Anterior cingulate cortex (tissue), 58 donors: ENCODE results near the gene VASH1.

Experiments
- DNase-seq, 58 donors: peaks; one replicate each; lab custom pipeline; 2025; lab: John Stamatoyannopoulos, UW

Gene VASH1

DNA sequence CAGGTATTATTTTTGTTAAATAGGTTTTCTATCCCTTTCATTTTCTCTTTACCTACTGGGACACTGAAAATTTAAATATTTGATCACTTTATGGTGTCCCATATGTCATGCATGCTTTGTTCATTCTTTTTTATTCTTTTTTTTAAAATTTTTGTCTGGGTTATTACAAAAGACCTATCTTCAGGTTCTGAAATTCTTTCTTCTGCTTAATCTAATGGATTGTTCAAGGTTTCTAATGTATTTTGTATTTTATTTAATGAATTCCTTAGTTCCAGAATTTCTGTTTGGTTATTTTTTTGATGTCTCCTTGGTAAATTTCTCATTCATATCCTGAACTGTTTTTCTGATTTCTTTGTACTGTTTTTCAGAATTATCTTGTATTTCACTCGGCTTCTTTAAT, 20.2 kb upstream of the VASH1 start:
- DNase-seq: no peak

DNA sequence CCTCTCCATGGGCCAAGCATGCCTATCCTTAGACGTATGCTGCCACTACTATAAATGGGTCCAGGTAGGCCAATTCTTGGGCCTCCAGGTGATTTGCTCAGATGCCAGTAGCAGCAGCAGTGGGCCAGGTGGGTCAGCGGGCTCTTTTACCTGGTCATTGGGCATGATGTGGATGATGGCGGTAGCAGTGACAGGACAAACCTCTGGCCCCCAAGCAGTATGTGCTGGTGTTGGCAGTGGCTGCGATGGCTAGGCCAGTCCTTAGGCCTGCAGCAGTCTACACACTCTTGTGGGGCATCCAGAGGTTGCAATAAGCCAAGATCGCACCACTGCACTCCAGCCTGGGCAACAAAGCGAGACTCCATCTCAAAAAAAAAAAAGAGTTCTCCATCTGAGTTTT, 19.1 kb upstream of the VASH1 start:
- DNase-seq: no peak

DNA sequence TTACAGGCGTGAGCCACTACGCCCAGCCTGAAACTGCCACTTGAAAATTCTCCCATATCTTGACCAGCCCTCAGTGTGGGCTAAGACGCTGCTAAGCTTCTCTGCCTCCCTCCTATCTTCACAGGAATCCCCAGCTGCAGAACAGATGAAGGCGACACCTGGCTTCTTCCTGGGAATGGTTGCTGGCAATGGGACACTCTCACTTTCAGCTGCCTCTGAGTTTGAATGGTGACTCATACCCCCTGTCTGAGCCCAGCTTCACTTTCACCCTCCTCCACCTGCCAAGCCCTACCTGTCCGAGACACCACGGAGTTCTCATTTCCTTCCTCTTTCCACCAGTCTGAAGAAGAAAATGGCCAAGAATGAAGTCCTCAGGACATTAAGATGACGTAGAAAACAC, 18.3 kb upstream of the VASH1 start:
- no peak for DNase-seq

DNA sequence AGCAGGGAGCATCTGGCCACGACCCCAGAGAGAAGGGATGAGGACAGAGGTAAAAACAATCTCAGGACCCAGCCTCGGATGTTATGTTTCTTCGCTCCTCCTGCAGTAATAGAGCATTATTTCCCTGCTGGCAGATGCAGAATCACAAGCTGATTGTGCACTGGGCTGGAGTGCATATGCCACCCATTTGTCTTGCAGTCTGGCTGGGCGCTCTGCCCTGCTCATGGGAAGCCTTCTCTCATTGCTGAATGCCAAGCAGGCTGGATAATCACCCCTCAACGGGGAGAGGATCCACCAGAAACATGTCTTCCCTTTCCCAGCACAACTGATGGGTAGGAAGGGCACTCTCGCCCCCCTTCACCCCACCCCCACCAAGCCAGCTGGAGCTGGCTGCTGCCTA, 8.5 kb upstream of the VASH1 start:
- DNase-seq: peak in 41 of 58 donors; percentile 14 to 81 (median 58)

DNA sequence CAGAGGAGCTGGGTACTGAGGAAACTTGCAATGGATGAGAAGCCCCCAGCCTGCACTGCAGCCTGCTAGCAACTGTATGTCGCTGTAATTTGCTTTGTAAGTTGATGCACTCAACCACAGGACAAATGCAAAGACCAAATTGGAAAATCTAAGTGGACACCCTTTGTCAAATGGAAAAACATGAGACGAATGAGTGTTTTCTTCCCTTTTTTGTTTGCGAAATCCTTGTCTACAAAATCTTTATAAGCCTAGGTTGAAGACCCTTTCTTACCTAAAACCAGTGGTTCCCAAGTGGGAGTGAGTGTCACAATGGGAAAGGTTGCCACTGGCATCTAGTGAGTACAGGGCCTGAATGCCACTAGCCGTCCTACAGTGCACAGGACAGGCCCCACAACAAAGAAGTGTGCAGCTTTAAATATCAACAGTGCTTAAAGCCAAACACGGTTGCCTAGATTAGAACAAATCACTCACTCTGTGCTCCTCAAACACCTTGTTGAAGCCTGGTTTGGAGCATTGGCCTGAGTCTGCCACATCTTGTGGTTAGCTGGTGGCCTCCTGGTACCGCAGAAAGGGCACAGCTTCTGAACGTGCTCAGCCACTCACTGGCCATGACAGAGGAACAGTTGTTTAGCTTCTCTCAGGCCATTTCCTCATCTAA, 7.6 kb upstream of the VASH1 start:
- no peak for DNase-seq

DNA sequence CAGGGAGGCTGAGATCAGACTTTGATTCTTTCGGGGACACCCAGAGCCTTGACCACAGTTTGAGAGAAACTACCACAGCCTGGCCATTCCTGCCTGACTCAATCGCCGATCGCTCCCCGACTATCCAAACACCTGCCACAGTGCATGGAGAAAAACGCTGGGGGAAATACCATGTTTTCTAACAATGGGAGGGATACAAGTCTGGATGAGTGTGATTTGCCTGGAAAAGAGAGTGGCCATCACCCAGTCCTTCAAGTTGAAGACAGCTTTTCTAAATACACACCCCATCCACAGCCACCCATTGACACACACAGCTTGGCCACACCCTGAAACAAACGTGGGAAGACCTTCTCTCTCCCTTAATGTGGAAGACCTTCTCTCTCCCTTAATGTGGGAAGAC, 6.7 kb upstream of the VASH1 start:
- DNase-seq: no peak

DNA sequence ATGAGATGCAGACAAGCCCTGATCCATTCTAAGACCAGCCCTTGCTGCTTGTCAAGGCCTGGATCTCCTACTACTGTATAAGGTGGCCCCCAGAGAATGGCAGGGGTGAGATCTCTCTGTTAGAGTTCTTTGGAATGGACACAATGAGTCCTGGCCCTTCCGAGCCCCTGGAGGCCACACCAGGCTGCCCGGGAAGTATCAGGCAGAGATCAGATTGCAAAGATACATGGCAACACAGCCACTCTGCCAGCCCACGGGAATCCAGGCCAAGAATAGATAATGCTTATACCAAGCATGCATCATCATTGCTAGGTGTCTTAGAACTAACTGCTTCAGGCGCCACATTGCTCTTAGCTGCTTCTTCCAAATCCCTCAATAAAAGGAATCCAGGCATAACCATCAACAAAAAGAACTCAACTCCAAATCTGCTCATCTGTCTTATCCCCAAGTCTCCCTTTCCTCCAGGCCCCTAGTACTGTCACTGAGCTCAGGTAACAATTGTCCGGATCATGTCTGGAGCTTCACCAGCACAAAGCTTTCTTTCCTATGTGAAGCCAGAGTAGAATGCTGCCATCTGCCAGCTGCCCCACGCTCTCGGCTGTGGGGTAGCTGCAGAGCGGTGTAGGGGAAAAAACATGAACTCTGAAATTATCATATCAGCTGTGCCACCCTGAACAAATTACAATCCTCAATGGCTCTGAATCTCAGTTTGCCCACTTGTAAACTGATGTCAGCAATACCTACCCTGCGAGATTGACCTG, 5.5 kb upstream of the VASH1 start:
- DNase-seq: peak in 4 of 58 donors; percentile 27 to 55 (median 34)

DNA sequence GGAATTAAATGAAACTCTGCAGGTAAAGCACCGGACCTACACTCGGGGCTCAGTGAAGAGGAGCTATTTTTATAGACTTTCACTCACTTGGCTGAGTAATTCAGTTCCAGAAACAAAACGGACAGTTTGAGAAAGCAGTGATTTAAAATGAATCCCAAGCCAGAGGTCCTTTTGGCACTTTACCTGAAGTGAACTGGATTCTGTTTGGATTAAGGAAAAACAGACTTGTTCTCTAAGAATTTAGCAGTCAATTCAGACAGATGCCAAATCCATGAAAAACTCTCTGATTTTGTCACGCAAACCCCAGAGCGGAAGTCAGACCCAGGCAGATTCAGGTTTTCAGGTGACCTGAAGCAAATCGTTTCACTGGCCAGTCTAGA, 4.9 kb upstream of the VASH1 start:
- DNase-seq: no peak

DNA sequence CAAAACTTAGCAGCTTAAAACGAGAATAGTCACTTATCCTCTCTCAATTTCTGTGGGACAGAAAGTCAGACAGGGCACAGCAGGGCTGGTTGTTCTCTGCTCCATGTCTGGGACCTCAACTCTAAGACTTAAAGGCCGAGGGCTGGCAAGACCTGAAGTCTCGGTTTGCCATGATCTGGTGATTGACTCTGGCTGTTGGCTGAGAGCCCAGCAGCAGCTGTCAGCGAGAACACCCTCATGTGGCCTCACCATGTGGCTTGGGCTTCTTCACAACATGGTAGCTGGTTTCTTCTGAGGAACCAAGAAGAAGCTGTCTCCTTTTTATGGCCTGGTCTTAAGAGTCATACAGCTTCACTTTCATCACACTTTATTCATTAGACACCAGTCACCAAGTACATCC, 1.7 kb upstream of the VASH1 start:
- no peak for DNase-seq

DNA sequence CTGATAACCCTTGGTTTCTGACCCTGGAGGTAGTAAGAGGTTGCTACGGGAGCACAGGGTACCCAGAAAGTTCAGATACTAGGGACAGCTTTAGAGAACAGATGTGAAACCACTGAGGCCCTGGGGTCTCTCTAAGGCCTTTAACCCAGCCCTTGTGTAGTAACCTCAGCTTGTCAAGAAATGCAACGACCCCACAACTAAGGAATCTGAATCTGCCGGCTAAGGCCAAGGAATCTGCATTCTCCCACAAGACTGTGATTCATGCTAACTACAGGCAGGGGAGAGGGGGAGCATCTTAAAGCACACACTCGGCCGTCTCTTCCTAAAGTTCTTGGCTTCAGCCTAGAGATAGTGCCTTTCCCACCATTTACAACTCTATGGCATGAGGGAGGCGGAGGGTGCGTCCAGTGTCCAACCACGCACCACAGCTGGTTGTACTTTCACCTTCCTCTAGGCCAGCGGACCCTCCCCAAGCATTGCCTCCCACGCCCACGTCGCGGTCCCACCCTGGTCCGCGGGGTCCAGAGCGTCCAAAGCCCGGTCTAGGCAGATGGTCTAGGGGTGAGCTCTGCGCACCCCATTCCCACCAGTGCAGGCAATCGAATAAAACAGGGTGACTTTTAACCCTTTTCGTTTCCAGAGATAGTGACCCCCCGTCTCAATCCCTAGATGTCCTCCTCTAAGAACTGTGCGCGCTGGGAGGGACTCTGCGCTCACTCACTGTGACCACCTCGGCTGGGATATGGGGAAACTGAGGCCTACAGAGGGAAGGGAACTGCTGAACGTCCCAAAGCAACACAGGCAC, 735 bp upstream of the VASH1 start:
- no peak for DNase-seq

DNA sequence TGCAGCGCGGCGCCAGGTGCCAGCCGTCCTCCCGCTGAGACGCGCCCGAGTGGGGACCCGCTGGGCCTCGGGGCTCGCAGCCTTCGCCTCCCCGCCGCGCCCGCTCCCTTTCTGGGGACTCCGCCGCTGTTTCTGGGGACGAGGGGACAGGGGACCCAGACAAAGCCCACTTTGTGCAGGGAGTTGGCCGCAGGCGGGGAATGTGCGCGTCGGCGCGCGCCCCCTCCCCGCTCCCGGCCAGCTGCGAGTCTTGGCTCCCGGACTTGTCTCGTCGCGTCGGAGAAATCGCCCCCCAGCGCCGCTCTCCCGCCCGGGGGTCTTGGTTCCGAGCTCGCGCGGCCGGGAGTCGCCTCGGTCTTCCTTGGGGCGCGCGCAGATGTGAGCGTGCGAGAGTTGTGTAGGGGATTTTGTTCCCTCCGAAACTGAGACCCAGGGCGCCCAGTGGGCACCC, 717 bp downstream of the VASH1 start:
- DNase-seq: peak in 25 of 58 donors; percentile 31 to 79 (median 59)

DNA sequence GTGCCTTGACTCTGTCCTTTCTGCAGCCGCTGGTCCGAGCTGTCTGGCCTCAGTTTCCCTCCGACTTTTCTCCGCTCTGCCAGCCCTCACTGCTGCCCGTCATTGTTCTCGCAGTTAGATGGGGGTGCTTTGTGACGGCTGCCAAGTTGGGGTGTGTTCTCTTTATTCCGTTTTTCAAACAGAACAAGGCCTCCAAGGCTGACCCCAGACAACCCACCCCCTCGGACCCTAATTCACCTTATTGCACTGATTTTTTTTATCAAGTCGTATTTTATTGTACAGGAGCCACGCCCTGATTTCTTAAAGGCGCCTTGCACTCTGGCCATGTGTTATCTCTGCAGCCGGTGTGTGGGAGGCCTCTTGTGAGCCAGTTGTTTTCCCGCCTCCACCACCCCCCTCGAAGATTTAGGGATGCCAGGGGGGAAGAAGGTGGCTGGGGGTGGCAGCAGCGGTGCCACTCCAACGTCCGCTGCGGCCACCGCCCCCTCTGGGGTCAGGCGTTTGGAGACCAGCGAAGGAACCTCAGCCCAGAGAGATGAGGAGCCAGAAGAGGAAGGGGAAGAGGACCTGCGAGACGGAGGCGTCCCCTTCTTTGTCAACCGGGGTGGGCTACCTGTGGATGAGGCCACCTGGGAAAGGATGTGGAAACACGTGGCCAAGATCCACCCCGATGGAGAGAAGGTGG, 1.3 kb downstream of the VASH1 start:
- peak in 4 of 58 donors; percentile 49 to 65 (median 56) for DNase-seq

DNA sequence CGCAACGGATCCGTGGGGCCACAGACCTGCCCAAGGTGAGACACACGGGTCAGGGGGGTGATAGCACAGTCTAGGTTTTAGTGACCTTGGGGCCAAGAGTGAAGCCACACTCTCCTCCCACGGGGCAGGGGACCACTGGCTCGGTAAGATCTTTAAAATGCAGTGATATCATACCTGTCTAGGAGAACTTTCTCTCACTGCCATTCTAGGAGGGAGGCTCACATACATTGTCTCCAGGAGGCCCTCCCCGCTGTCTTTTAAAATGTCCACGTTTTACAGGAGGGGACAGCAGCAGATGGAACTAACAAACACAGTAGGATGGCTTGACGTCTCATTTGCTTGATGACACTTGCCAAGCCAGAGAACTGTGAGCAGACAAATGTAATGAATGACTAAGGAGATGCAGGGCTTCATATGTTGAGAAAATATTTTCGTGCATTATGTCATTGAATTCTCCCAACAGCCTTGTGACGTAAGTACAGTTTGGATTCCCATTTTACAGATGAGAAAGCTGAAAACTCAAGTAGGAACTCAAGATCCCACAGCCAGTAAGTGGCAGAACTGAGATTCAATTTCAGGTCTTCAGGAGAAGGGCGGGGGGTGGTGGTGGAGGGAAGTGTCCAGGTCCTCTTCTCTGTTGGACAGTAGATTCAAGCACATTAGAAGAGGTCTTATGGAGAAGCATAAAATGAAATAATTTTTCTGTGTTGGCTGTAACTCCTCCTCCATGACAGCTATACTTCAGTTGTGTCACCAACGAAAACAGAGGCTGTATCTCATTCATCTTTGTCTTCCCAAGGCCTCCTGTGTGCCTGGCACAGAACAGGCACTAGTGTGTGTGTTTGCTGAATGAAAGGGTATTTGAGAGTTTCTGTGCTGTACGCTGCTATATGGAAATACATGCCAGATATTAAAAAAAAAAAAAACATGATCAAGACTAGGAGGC, 2.1 kb downstream of the VASH1 start:
- peak in 12 of 58 donors; percentile 25 to 67 (median 44) for DNase-seq

DNA sequence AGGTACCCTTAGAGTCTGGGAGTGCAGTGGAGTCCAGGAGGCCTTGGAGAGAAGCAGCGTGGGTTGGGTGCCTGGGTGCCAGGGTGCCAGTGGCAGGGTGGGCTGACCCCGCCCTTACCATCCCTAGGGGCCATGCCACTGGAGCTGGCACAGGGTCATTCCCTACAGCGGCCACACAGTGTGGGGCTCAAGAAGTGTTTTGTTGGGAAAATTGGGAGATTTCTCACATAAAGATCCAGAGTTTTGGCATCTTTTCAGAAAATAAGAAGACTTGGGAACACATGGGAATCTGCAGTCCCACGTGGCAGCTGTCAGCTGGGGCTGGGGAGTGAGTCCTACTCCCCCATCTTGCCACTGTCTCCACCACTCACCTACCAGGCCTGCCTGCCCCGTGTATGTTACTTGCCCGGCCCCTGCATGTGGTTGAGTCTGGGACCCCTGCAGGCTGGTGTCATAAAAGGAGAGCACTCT, 4.2 kb downstream of the VASH1 start:
- DNase-seq: no peak

DNA sequence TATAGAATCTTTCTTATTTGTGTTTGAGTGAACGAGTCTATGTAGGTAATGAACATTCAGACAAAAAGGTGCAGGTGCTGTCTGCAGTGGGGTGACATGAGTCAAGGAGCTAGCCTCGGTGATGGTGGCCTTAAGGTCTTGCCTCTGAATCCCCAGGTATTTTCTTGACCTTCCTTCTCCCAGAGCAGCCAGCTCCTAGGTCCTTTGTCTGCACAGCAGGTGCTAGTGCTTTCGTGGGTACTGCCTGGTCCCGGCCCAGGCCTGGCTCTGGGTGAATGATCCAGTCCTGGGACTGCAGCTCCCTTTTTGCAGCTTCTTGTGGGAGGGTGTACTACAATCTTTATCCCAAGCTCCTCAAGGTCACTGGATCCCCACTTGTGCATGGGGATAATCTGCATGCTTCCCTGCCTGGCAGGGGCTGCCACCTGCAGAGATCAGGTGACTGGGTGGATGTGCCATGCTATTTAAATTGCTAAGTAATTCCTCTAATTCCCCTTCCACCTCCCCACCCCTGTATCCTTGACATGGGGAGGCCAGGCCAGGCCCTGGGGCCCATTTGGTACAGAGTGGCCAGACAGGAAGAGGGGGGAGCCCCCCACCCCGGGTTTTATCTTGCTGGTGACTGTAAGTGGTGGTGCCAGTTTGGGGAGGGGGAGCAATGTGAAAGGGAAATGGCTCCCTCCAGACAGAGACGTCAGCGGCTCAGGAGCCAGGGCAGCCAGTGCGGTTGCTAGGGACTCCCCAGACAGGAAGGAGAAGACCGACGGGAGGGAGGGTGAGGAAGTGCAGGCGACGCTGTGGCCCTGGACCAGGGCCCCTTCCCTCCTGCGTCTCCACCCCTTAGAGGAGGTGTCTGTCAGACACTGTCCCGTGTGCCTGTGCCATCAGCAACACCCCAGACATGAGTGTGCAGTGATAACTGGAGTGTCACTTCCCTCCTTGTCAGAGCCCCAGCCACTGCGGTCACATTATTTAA, 6.7 kb downstream of the VASH1 start:
- peak in 28 of 58 donors; percentile 31 to 72 (median 50) for DNase-seq

DNA sequence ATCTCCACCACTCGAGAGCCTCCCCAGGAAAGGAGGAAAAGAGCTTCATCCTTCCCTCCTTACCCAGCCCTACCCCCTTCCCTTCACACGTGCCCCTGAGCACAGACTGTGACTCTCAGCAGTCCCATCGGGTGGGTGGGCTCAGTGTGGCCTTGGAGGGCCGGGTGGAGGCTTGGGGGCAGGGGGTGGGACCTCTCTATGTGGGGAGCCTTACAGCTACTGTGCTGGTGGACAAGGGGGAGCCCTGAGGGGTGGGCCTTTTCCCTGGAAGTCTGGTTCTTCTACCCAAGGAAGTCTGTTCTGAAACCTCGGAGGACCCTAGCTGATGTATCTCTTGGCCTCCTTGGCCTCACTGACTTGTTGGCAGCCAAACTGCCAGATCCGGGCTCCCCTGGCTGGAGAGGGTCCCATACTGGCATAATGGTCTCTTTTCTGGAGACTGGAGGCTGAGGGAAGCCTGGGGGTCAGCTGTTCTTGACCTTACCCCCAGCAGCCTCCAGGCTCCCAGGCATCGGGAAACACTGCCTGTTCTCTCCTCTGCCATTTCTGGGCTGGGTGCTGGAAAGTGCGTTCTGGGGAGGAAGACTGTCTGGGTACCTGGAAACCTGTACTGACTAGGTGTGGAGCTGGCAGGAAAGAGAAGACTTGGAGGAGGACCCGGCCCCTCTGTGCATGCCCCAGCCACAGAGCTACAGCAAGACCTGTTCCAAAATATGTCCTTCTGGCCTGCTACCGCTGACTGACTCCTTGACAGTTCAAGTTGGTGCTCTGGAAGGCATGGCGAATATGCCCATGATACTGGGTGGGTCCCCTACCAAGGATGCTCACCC, 7.6 kb downstream of the VASH1 start:
- DNase-seq: no peak

DNA sequence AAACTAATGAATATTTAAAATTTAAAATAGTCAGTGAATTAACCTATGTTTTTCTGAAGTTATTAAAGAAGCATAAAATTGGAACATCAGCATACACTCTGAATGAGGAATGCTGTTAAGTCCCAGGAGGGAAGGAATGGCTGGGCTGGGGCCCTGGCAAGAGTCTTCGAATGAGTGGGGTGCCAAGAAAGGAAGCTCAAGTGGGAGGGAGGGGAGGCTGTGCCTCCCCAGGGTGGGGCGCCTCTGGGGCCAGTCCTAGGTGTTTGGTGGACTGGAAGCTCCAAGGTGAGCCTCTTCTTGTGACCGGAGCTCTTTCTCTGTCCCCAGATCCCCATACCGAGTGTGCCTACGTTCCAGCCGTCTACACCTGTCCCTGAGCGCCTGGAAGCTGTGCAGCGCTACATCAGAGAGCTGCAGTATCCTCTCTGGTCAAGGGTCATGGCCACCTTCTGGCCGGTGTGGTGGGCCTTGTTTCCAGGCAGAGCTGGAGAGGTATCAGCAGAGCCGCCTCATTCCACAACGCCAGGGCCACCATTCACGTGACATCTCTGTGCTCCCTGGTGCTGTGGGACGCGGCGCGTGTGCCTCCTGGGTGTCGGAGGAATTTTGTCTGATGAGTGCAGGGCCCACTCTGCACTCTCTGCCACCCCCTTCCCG, 8.5 kb downstream of the VASH1 start:
- no peak for DNase-seq
